Activated T-cell treated with anti-CD3 and anti-CD28 coated beads, Interleukin-2, amount 50 U/mL, for 4 hours (primary cell): ENCODE results near the gene HOXB6. TPM values are rescaled to one million over a fixed set of nuclear protein-coding genes. Genes with fewer than 3 reads are reported as not detected.

Source experiments
- ATAC-seq, 2 donors: fragments of 200-7000 bp; cut with Tn5 transposase; one replicate each; pipeline ENCODE4 v1.10.0; 2021
- DNase-seq: peaks from one replicate; pipeline ENCODE4 v3.0.0-alpha.2; 2020
- H3K27me3 Mint-ChIP-seq: one replicate; pipeline ENCODE4 v1.8.0; 2021; ENCODE audit warnings: low read depth, mixed read lengths
- H3K36me3 Mint-ChIP-seq: one replicate; pipeline ENCODE4 v1.8.0; 2022; ENCODE audit warnings: mixed read lengths; ENCODE audit not compliant: insufficient read depth
- H3K4me1 Mint-ChIP-seq: one replicate; pipeline ENCODE4 v1.8.0; 2021; ENCODE audit warnings: low read depth, mixed read lengths
- H3K4me3 Mint-ChIP-seq: one replicate; pipeline ENCODE4 v1.8.0; 2021; ENCODE audit warnings: mild to moderate bottlenecking, moderate library complexity, mixed read lengths
- H3K9me3 Mint-ChIP-seq: one replicate; pipeline ENCODE4 v1.8.0; 2021; ENCODE audit warnings: mixed read lengths
- total RNA-seq, 3 donors: library from RNA; stranded (reverse); gene quantifications; one replicate each; pipeline ENCODE4 v1.2.1, GENCODE V29; 2021

Gene HOXB6
- under 1 TPM in 2 of 3 donors, not detected in 1; 0.24 to 0.27 TPM for total RNA-seq

GRCh38 chr17:48604770-48605329, at the start of gene HOXB6:
HOXB6 (minus strand) TSS chr17:48604986; CDS start chr17:48598150, 6,836 bp downstream.
- Mint-ChIP-seq H3K27me3 (peaks cover 85% of the 10 kb centered on the region), H3K4me1 (peaks cover 14% of the 10 kb centered on the region), H3K36me3 (no peaks in the 10 kb centered on the region), H3K9me3 (no peaks in the 10 kb centered on the region), H3K4me3 (no peak within 1 kb of the TSS)
- ATAC-seq (no peak), DNase-seq (no peak)

DNA sequence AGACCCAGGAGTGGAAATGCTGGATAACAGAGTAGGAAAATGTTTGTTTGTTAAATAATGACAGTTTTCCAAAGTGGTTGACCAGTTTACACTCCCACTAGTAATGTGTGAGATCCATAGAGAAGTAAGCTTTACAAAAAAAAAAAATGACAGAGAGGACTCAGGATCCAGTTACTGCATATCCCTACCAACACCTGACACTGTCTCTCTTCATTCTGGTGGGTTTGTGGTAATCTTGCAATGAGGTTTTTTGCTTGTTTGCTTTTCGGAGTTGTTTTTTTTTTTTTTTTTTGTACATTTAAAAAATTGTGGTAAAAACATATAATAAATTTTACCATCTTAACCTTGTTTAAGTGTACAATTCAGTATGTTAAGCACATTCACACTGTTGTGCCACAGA, 45.0 kb upstream of the HOXB6 start:
- Mint-ChIP-seq H3K9me3 (no peaks in the 10 kb centered on the region), H3K4me3 (no peak overlapping the region), H3K4me1 (peaks cover 17% of the 10 kb centered on the region), H3K27me3 (peaks cover 31% of the 10 kb centered on the region), H3K36me3 (no peaks in the 10 kb centered on the region)
- no peak for ATAC-seq
- DNase-seq, result no peak

- ATAC-seq (no peak), DNase-seq (no peak)
- Mint-ChIP-seq H3K9me3 (no peaks in the 10 kb centered on the region), H3K4me3 (peak overlapping the region; percentile 67), H3K27me3 (peaks cover 47% of the 10 kb centered on the region), H3K36me3 (no peaks in the 10 kb centered on the region), H3K4me1 (peaks cover 17% of the 10 kb centered on the region)
Observed at GRCh38 chr17:48647963-48648245, 43.1 kb upstream of the HOXB6 start.

- ATAC-seq (no peak), DNase-seq (no peak)
- H3K27me3 Mint-ChIP-seq, result peaks cover 53% of the 10 kb centered on the region
- peak overlapping the region; percentile 77 for H3K4me3 Mint-ChIP-seq
- H3K9me3 Mint-ChIP-seq, result no peaks in the 10 kb centered on the region
- H3K4me1 Mint-ChIP-seq, result peaks cover 19% of the 10 kb centered on the region
- H3K36me3 Mint-ChIP-seq, result no peaks in the 10 kb centered on the region
Observed at GRCh38 chr17:48647103-48647962, 42.5 kb upstream of the HOXB6 start.

DNA sequence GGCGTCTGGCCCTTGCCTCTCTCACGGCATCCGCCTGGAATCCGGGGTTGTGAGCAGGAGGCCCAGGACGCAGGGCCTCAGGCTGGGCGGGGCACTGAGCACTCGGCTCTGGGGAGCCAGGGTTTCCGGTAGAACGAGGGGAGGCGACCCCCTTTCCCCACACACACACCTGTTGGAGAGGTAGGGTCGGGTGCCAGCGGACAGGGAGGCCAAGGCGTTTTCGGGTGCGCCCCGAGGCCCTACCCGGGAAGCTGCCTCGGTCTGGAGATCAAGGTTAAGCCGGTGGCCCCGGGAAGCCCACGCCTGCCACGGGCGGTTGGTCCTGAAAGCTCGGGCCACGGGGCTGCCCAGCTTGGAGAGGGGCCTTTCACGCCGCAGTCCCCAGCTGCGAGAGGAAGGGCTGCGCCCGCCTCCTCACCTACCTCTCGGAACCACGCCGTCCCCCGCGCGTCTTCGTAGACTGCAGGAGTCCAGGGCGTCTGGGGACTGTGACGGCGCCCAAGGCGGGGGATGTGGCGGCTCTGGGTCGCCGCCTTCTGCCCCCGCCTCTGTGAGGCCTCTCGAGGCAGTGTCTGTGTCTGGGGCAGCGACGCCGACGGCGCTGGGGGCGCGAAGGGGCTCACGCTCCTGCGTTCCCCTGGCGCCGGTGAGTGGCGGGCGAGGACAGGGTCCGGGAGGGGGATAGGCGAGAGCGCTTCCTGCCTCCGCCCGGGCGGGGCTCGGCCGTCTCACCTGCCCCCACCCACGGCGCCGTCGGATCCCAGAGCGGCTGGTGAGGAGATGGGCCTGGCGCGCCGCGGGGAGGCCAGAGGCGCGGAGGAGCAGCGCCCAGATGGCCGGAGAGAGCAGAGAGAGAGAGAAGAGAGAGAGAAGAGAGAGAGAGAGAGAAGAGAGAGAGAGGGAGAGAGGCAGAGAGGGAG, 41.7 kb upstream of the HOXB6 start:
- H3K4me3 Mint-ChIP-seq, result peak overlapping the region; percentile 77
- no peaks in the 10 kb centered on the region for H3K36me3 Mint-ChIP-seq
- DNase-seq, result peak; percentile 11
- peaks cover 62% of the 10 kb centered on the region for H3K27me3 Mint-ChIP-seq
- peaks cover 20% of the 10 kb centered on the region for H3K4me1 Mint-ChIP-seq
- no peaks in the 10 kb centered on the region for H3K9me3 Mint-ChIP-seq
- ATAC-seq, result peak; percentile 66 to 71

DNA sequence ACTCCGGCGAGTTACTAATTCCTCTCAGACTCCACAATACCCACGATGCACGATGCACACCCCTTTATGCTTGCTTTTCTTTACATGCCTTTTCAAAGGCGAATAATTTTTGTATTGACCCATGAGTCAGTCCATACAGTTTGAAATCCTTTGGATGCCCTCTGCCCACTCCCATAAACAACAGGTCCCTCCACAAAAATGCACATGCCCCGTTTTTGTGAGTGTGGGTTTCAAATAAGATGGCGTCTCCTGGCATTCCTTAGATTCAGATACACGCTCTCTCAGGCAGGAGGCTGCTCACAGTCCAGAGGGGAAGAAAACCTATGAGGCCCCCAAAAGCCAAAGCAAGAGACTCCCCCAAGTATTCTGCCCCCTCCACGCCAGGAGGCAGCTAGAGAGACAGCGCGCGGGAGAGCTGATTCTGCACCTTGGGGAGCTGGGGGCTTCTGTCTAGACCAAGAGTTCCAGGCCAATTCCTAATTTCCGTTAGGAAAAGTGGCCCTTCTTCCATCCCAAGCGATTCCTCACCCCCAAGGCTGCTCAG, 40.9 kb upstream of the HOXB6 start:
- ATAC-seq (no peak), DNase-seq (no peak)
- Mint-ChIP-seq H3K27me3 (peaks cover 69% of the 10 kb centered on the region), H3K9me3 (no peaks in the 10 kb centered on the region), H3K4me3 (peak overlapping the region; percentile 59), H3K36me3 (no peaks in the 10 kb centered on the region), H3K4me1 (peaks cover 23% of the 10 kb centered on the region)

- H3K36me3 Mint-ChIP-seq, result no peaks in the 10 kb centered on the region
Observed at GRCh38 chr17:48644910-48645557, 40.2 kb upstream of the HOXB6 start.

GRCh38 chr17:48644159-48644558, 39.4 kb upstream of the HOXB6 start:
- peaks cover 23% of the 10 kb centered on the region for H3K4me1 Mint-ChIP-seq
- no peak for ATAC-seq
- H3K27me3 Mint-ChIP-seq, result peaks cover 77% of the 10 kb centered on the region
- no peaks in the 10 kb centered on the region for H3K9me3 Mint-ChIP-seq
- no peaks in the 10 kb centered on the region for H3K36me3 Mint-ChIP-seq
- no peak overlapping the region for H3K4me3 Mint-ChIP-seq
- no peak for DNase-seq

More at GRCh38 chr17:48644910-48645557, 40.2 kb upstream of the HOXB6 start:
- DNase-seq, result no peak
- Mint-ChIP-seq H3K27me3 (peaks cover 73% of the 10 kb centered on the region), H3K4me3 (peak overlapping the region; percentile 59), H3K4me1 (peaks cover 23% of the 10 kb centered on the region), H3K9me3 (no peaks in the 10 kb centered on the region)
- no peak for ATAC-seq

DNA sequence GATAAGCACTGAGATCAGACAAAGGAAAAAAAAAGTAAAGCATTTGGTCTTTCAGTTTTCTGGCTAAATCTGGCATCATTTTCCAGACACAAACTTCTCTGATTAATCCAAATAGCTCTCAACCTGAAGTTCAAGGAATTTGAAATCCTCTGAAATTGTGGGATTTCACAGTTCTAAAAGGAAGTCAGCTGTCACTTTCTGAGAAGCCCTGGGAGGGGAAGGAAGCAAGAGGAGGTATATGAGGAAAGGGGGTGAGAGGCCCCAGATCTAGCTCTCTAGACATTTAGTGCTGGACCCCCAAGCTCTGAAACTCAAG, 38.9 kb upstream of the HOXB6 start:
- H3K9me3 Mint-ChIP-seq, result no peaks in the 10 kb centered on the region
- DNase-seq, result no peak
- H3K27me3 Mint-ChIP-seq, result peaks cover 81% of the 10 kb centered on the region
- ATAC-seq, result no peak
- no peaks in the 10 kb centered on the region for H3K36me3 Mint-ChIP-seq
- H3K4me1 Mint-ChIP-seq, result peaks cover 23% of the 10 kb centered on the region
- no peak overlapping the region for H3K4me3 Mint-ChIP-seq

DNA sequence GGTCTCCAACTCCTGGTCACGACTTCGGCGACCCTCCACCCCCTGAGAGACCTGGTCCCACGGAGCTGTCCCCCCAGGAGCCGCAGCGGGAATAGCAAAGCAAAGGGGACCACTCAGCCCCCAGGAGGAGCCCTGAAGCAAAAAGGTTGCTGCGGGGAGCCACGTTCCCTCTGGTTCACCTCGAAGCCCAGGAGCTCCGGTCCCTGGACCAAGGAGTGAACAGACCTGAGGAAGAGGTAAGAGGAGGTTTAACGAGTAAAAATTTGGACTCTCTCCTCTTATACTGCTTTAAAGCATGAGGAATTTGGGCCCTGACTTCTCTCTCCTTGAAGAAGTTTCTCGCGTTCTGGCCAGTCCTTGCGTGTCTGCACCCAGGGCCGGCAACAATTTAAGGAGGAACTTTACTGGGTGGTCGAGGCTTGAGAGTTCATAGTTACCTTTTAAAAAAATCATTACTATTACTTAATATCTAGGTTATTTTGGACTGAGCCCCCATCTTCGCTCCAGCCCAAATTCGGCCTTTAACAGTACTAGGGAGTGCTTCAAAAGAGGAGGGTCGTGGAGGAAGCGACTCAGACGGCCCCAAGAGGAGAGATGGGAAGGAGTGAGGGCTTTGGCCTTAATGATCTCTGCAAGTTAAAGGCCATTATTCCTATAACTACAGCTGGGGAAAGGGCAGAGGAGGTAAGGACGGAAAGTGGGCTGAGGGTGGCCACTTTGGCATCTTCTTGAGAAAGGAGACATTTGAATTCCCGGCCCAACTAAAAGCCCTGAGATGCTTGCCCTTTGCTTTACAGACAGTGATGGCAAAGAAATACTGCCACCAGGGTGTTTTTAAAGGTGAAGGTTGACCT, 38.3 kb upstream of the HOXB6 start:
- DNase-seq (no peak), ATAC-seq (no peak)
- H3K27me3 Mint-ChIP-seq, result peaks cover 82% of the 10 kb centered on the region
- no peaks in the 10 kb centered on the region for H3K9me3 Mint-ChIP-seq
- peaks cover 23% of the 10 kb centered on the region for H3K4me1 Mint-ChIP-seq
- H3K4me3 Mint-ChIP-seq, result no peak overlapping the region
- no peaks in the 10 kb centered on the region for H3K36me3 Mint-ChIP-seq

DNA sequence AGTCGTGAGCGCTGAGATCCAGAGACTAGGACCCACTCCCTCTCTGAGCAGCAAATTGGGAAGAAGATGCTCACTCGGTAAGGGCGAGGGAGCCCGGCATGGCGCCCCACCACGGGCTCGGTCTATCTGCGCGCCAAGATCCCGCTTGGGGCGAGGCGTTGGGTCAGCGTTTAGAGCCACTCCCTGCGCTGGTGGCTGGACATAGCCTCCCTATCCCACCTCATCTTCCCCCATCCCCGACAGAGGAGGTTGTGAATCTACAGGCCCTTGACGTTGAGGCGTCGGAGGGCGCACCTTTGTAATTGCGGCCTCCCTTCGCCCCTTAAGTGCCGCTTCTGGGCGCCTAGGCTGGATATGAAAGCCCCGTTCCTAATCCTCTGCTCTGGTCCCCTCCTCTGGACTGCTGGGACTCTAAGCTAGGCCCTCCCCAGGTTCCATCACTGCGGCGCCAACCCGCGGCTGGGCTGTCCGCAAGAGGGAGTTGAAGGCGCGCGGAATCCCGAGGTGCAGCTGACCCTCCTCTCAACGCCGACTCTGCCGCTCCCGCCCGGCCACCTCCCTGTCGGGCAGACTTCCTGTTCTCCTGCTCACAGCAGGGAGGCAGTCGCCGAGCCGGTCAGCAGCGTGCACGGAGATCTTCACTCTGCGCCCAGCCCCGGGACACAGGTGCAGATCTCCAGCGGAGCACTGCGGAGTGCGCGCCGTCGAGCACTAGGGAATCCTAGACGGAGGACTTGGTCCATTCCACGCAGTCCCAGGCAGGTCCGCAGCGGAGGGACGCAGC, 37.5 kb upstream of the HOXB6 start:
- no peaks in the 10 kb centered on the region for H3K36me3 Mint-ChIP-seq
- no peaks in the 10 kb centered on the region for H3K9me3 Mint-ChIP-seq
- H3K27me3 Mint-ChIP-seq, result peaks cover 85% of the 10 kb centered on the region
- H3K4me3 Mint-ChIP-seq, result no peak overlapping the region
- H3K4me1 Mint-ChIP-seq, result peaks cover 17% of the 10 kb centered on the region
- no peak for DNase-seq
- no peak for ATAC-seq

DNA sequence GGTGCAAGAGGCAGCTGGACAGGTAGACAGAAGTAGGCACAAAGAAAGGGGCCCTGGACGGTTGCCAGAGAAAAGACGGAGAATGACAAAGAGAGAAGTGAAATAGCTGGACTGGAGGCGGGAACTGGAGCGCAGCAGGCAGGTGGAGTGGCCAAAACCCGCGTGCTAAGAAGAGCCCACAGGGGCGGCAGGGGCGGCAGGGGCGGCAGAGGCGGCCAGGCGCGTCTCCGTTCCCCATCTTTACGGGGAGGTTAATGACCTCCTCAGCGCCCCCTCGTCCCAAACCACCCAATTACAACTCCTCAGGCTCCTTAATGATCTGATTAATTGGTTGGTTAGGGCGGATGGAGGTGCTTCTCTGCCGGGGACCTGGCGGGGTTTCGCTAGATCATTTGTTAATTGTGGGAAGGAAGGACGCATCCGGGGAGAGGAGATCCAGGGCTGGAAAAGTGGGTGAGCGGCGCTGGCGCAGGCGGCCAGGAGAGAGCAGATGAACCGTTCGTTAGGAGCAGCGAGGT, 36.8 kb upstream of the HOXB6 start:
- ATAC-seq (no peak), DNase-seq (no peak)
- no peak overlapping the region for H3K4me3 Mint-ChIP-seq
- peaks cover 92% of the 10 kb centered on the region for H3K27me3 Mint-ChIP-seq
- no peaks in the 10 kb centered on the region for H3K9me3 Mint-ChIP-seq
- no peaks in the 10 kb centered on the region for H3K36me3 Mint-ChIP-seq
- peaks cover 19% of the 10 kb centered on the region for H3K4me1 Mint-ChIP-seq

DNA sequence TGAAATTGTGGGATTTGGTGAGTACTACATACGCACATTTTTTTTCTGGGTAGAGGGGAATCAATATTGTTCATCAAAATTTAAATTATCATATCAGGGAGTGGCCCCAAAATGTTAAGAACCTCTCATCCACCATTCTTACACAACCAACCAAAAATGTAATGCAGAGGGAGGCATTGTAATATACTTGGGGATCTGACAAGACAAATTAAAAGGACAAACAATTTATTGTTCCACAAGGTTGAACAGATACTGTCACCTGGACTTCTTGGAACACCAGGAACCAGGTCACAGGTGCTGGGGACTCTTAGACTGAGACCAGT, 36.0 kb upstream of the HOXB6 start:
- ATAC-seq (no peak), DNase-seq (no peak)
- no peaks in the 10 kb centered on the region for H3K36me3 Mint-ChIP-seq
- no peak overlapping the region for H3K4me3 Mint-ChIP-seq
- H3K4me1 Mint-ChIP-seq, result peaks cover 19% of the 10 kb centered on the region
- peaks cover 94% of the 10 kb centered on the region for H3K27me3 Mint-ChIP-seq
- no peaks in the 10 kb centered on the region for H3K9me3 Mint-ChIP-seq
